GM19099 (cell line): Measurements from ENCODE around the gene ZC3H12A.

Source experiments
- POLR2A ChIP-seq: IDR thresholded peaks from 3 replicates; pipeline ENCODE4 v1.6.1; 2011; ENCODE audit warnings: low read depth; ENCODE audit not compliant: insufficient read length; ENCODE audit errors: extremely low read depth

The ZC3H12A gene

DNA sequence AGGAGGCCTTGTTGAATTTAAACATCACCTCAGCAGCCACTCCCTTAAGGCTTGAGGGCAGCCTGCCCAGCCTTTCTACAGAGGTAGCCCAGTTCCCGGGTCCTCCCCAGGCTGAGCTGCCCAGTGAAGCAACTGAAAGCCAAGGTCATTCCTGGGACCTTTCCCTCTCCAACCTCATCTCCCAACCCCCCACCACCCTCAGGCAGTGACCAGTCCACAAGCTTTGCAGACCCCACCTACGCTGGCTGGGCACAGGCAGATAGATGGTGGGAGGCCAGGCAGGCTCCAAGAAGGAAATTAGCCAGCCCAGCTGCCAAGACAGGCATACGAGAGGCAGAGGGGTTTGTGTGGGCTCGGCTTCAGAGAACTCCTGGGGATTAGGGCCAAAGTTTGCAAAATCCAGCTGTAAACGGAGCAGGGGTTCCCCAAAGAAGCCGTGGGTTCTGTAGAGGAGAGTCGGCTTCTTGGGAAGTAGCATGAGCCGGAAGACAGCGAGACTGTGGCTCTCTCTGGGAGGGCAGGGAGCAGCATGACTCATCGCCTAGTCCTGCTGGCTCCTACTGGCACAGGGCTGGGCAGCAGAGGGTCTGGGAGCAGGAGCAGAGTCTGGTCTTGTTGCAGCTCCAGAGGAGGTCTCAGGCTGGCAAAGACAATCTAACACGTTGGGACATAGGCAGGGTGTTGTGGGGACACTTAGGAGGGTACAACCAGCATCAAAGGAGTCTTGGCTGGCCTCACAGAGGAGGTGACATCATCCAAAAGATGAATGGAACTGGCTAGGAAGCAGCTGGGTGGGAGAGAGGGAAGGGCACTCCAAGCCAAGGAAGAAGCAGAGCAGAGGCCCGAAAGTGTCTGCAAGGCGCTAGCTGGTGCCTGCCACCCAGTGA lies 2.8 kb upstream of the ZC3H12A start:
- no peak for TF ChIP-seq POLR2A

DNA sequence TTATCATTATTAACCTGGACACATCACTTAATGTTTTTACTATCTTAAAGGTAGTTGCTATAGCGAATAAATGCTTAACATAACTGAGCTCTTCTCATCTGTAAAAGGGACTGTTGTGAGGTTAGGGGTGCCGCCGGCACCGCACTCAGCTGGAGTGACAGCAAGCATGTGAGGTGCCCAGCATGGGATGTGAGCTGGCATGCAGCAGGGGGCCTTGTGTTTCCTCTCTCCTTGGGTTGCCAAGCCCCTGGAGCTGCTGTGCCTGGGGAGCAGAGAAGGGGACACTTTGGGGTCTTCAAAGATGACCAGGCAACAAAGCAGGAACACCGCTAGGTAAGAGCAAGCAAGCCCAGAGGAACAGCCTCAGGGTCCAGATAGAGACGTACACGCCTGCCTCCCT lies 2.1 kb upstream of the ZC3H12A start:
- TF ChIP-seq POLR2A = no peak

DNA sequence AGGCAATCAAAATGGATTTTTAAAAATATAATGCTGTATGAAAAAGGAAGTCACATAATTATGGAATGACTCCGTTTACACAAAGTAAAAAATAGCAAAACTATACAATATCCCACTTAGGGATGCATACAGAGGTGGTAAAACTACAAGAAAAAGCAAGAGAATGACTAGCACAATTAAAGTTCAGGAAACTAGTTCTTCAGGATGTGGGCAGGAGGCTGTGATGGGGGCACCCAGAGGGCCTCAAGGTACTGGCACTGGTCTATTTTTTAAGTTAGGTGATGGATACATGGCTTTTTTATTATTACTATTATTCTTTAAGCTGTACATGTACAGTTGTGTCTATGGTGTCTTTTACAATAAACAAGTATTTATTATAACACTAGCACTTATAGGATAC lies 1.4 kb upstream of the ZC3H12A start:
- TF ChIP-seq POLR2A = no peak

DNA sequence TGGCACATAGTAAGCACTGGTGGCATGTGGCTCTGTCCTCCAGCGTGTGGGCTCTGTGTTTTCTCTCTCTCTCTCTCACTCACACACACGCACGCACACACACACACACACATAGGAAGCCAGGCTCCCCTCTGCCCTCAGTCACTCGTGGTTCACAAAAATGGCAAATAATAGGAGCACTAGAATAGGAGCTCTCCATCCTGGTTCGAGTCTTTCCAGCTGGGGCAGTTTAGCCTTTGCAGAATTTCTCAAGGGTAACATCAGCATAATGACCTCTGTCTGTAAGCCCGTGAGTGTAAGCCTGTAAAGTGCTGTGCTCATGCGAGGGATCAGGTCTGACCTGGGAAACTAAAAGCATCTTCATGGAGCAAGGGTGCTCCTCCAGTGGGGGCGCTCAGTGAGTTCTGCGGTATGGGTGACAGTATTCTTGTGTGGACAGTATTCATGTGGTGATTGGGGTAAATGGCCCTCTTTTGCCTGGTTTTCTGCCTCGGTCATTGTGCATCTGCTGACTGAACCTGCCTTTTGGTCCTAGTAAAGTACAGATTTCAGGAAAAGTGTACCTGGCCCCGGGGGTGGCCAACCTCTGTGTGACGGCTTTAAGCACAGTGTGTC lies 842 bp upstream of the ZC3H12A start:
- TF ChIP-seq POLR2A = no peak

DNA sequence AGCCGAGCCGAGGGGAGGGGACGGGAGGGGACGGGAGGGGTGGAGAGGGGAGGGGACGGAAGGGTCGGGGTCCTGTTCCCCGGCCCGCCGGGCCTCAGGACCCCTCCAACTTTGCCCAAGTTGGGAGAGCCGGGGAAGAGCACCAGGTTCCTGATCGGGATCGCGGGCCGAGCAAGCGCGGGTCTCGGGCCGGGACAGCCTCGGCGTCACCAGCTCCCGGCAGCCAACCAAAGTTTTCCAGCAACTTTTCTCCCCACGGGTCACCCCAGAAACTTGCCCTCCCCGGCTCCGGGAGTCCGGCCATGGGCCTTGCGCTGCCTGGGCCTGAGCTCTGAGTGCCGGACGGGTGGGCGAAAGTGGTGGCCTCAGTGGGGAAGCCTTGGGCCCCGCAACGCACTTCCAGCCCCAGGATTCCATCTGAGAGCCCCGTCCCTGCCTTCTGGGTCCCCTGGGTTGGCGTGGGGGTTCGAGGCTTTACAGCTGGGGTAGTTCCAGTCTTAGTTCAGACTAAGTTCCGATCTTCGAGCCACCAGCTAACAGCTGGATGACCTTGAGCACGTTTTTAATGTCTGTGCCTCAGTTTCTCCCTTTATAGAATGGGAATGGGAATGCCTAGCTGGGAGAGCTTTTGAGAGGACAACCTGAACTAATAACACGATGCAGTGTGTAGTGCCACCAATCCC lies 458 bp downstream of the ZC3H12A start:
- no peak for TF ChIP-seq POLR2A

DNA sequence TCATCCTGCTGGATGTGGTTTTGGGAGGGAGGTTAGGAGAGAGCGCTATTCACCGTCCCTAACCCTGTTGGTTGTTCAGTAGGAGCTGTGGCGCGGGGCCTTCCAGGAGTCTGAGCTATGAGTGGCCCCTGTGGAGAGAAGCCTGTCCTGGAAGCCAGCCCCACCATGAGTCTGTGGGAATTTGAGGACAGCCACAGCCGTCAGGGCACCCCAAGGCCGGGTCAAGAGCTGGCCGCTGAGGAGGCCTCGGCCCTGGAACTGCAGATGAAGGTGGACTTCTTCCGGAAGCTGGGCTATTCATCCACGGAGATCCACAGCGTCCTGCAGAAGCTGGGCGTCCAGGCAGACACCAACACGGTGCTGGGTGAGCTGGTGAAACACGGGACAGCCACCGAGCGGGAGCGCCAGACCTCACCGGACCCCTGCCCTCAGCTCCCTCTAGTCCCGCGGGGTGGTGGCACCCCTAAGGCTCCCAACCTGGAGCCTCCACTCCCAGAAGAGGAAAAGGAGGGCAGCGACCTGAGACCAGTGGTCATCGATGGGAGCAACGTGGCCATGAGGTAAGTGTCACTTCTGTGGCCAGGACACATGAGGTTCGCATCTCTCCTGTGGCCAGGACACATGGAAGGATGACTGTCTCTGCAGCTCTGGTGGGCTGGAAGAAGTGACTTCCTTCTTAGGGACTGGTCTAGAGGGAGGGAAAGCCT lies 1.2 kb downstream of the ZC3H12A start:
- no peak for TF ChIP-seq POLR2A

DNA sequence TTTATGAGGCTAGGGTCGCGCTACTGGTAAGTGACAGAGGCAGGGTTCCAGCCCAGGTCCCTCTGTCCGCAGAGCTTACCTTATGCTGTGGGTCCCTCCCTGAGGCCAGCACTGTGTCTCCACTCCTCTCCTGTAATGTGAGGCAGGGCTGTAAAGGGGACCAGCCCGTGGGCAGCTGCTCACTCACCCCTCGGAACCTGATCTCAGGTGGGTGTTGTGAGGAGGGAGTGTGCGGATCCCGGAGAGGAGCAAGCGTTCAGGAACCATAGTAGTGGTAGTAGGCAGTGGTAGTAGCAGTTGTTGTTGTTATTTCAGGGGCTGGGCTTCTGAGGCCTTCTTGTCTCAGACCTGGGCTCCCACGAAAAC lies 1.7 kb downstream of the ZC3H12A start:
- TF ChIP-seq POLR2A = peak; percentile 2

DNA sequence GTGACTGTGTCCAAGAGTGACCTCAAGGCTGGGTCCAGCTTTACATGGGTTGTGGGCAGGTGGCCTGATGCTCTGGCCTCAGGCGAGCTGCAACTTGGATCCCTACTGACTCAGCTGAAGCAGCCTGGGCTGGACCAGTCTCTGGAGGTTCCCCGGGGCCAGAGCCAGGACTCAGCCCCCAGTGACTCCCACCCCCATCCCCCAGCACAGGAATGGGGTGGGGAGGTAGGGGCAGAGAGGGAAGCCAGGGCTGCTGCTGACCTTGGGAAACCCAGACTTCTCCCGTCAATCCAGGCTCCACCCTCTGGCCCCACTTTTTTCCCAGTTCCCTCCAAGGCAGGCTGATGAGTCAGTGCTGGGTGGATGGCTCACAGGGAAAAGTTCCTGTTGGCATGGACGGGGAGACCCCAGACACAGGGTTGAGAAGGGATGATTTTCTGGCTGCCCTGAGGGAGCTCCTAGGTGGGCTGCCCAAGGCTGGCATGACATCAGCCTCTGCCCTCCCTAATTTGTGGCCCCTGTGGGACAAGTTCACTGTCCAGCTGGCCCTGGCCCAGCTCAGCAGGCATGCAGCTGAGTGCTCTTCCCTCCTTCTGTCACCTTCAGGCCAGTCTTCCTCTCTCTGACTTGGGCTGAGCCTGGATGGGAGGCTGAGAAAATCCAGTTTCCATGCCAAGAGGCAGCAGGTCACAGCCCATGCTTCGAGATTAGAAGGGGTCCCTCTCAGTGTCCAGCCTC lies 2.2 kb downstream of the ZC3H12A start:
- TF ChIP-seq POLR2A = peak; percentile 6

DNA sequence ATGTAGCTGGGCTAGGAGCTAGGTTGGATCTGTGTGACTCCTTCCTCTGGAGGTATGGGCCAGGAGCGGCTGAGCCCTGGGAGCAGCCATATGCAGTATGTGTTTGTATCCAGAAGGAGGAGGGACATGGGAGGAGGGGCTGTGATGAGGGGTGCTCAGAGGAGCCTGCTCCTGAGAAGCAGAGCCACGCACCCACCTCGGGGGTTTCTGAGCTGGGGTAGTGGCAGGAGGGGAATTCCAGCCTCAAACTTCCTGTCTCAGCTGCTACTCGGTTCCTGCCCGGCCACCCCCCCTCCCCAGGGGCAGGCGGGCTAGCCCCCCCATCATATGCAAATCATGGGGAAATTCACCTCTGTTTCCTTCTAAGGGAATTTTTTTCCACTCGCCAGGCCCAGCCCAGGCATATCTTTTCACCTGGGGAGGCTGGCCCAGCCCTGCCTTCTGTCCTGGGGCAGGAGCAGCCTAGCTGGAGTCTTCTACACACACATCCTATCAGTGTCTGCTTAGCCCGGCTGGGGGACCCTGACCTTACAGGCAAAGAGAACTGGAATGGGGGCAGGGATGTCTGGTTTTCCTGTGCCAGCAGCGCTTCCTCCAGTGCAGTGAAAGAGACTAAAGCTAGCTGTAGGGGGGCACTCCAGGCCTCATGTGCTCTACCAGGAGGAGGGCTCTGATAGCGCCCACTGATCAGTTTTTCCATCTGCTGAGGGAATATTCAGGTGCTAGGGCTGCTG lies 3.0 kb downstream of the ZC3H12A start:
- peak; percentile 72 for TF ChIP-seq POLR2A

DNA sequence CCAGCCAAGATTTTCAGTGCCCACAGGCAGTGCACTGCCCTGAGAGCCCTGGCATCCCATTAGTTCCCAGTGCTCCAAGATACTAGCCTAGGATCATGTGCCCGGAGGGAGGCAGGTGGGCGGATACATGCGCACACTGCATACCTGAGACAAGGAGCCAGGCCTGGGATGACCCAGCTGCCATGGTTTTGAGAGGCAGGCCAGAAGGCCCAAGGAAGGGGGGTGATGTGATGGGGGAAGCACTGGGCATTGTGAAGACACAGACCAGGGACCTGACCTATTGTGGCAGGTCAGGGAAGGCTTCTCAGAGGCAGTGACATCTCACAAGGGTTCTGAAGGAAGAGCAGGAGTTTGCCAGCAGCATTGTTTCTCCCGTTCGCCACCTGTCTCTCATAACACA lies 3.6 kb downstream of the ZC3H12A start:
- TF ChIP-seq POLR2A = peak; percentile 46

DNA sequence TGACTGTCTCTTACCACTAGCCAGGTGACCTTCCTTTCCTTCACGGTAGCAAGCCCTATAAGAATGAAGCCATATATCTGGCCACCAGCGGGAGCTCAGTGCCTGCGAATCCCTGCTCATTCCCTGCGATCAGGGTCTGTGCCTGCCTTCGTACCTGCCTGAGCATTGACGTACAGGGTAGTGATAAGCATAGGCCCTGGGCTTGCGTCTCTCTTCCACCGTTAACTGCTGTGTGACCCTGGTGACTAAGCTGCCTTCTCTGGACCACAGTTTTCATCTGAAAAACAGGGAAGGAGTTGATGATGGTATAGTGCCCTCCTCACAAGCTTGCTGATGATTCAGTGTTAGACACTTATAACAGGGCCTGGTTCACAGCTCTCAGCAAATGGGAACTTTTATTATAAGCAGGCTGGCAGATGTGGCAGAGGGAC lies 4.1 kb downstream of the ZC3H12A start:
- peak; percentile 27 for TF ChIP-seq POLR2A

DNA sequence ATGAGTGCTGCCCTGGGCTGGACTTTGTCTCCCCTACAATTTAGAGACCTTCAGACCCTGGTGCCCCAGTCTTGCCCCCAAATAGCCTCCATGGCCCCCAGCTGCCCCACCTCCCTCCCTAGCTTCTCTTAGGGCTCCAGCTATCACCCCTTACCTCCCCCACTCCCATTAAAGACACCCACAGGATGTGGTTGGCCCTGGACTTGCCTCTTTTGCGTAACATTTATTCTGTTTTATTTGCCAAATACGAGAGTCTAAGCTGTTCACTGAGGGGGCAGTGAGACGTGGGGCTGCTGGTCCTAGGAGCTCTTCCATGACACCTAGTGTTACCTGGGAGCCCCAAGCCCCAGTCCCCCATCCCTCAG lies 4.5 kb downstream of the ZC3H12A start:
- TF ChIP-seq POLR2A = peak; percentile 2

DNA sequence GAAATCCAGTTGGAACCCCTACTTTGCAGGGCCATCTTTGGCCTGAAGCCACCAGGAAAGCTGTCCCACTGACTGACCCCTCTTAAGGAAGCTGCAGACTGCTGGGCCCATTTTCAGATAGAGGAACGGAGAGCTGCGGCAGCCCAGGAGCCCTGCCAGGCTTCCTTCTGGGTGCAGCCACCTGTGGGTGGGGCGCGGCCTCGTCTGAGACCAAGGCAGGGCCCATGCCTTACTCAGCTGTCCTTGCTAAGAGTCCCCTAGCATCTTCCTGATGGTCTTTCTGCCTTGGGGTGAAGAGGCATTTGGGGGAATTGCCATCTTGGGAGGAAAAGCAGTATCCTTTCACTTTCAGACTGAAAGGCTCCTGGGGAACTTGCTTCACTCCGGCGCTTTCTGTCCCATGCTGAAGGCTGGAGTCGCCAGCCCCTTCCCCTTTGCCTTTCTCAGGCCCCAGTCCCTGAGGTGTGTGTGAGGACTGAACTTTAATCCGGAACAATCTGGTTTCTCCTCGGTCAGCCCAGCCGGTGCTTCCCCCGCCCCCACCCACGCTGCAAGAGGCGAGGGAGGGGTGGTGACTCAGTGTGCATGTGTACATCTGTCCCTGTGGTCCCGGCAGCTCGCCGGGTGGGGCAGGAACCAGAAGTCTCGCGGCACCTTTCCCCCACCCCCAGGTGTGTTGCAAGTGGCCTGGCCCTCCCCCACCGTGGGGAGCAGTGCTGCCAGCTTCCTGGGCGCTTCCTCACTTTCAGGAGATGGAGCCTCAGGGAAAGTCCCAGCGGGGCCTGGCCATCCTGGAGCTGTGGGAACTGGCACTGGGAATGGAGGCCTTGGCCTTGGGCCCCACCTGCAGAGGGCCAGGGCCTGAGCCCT lies 5.1 kb downstream of the ZC3H12A start:
- TF ChIP-seq POLR2A = peak; percentile 71
